HG03558 (cell line): ENCODE results near the gene PSMB11.

Experiments
- ATAC-seq: cut with Tn5 transposase; IDR thresholded peaks from one replicate; pipeline ENCODE4 v1.9.1; 2021; ENCODE audit warnings: moderate number of reproducible peaks; ENCODE audit not compliant: unreplicated experiment; ENCODE audit errors: extremely low read depth

The PSMB11 gene

GRCh38 chr14:23074906-23075305 is 32.9 kb downstream of the PSMB11 start:
- ATAC-seq = no peak

GRCh38 chr14:23076785-23077408 is 34.9 kb downstream of the PSMB11 start:
- no peak for ATAC-seq

GRCh38 chr14:23077962-23078361 is 36.0 kb downstream of the PSMB11 start:
- ATAC-seq = no peak

- ATAC-seq = no peak
These were observed 36.7 kb downstream of the PSMB11 start for GRCh38 chr14:23078692-23079116.

- no peak for ATAC-seq
These were observed 37.7 kb downstream of the PSMB11 start for GRCh38 chr14:23079716-23080115.

- no peak for ATAC-seq
These were observed 38.5 kb downstream of the PSMB11 start for GRCh38 chr14:23080474-23080873.

GRCh38 chr14:23085458-23085857 is 43.4 kb downstream of the PSMB11 start:
- no peak for ATAC-seq

- ATAC-seq = no peak
These were observed 44.6 kb downstream of the PSMB11 start for GRCh38 chr14:23086565-23086964.

GRCh38 chr14:23089498-23090253 is 47.7 kb downstream of the PSMB11 start:
- ATAC-seq = no peak

- no peak for ATAC-seq
These were observed 48.2 kb downstream of the PSMB11 start for GRCh38 chr14:23090254-23090636.

GRCh38 chr14:23091294-23092225 is 49.5 kb downstream of the PSMB11 start:
- ATAC-seq = no peak

GRCh38 chr14:23093104-23093503 is 51.1 kb downstream of the PSMB11 start:
- no peak for ATAC-seq

GRCh38 chr14:23093526-23093925 is 51.5 kb downstream of the PSMB11 start:
- no peak for ATAC-seq
